Brain microvascular endothelial cell (primary cell): ENCODE measurements around the gene DEFB132.
"Not testable (repeated sequence)": the region's sequence is repeated elsewhere in the genome, so short reads cannot be mapped to it uniquely, and the experiment has no call there.

Experiments
- DNase-seq: peaks from one replicate; pipeline ENCODE4 v3.0.0-alpha.2; 2020
- H3K27ac ChIP-seq: fragments of 250-450 bp; sonication (Bioruptor Pico); 2 replicates; pipeline ENCODE4 v1.5.1; 2020; ENCODE audit warnings: mild to moderate bottlenecking, moderate library complexity
- H3K27me3 ChIP-seq: fragments of 250-450 bp; sonication (Bioruptor Pico); replicated peaks from 2 replicates; pipeline ENCODE4 v1.5.1; 2020; ENCODE audit warnings: mild to moderate bottlenecking
- H3K36me3 ChIP-seq: fragments of 250-450 bp; sonication (Bioruptor Pico); replicated peaks from 2 replicates; pipeline ENCODE4 v1.5.1; 2020; ENCODE audit warnings: mild to moderate bottlenecking
- H3K4me3 ChIP-seq: 2 replicates; pipeline ENCODE4 v1.5.1; 2011; ENCODE audit warnings: low read depth, mild to moderate bottlenecking, control low read depth, low read length, moderate library complexity
- in situ Hi-C: cut with HindIII; loops from 2 replicates; pipeline ENCODE4 v1.10.0; 2017; ENCODE audit warnings: low sequenced_read_pairs, low pct_ligation_motif_present
- TF ChIP-seq, protein P1 (sequence below): IDR thresholded peaks from 2 replicates; pipeline ENCODE4 v1.5.1; 2011; ENCODE audit warnings: low read depth, mild to moderate bottlenecking, moderate library complexity, low read length, control low read depth, inconsistent platforms; ENCODE audit errors: missing control alignments

Gene DEFB132

DNA sequence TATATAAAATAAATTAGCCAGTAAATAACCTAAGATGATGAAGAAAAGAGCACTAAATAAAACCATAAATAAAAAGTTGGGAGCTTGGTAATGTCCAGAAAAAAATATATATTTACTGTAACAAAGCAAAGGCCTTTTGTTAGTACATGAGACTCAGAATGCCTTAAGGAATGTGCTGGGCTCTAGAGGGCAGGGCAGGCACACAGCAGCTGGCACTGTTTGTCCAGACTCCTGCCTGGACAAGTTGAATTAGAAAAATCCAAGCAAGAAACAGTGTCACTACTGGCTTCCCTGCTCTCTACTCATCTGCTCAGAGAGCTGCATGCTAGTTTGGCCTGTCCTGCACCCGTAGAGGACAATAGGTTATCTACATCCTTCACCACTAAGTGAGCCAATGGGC is 21.6 kb upstream of the DEFB132 start:
- TF ChIP-seq, protein P1, sequence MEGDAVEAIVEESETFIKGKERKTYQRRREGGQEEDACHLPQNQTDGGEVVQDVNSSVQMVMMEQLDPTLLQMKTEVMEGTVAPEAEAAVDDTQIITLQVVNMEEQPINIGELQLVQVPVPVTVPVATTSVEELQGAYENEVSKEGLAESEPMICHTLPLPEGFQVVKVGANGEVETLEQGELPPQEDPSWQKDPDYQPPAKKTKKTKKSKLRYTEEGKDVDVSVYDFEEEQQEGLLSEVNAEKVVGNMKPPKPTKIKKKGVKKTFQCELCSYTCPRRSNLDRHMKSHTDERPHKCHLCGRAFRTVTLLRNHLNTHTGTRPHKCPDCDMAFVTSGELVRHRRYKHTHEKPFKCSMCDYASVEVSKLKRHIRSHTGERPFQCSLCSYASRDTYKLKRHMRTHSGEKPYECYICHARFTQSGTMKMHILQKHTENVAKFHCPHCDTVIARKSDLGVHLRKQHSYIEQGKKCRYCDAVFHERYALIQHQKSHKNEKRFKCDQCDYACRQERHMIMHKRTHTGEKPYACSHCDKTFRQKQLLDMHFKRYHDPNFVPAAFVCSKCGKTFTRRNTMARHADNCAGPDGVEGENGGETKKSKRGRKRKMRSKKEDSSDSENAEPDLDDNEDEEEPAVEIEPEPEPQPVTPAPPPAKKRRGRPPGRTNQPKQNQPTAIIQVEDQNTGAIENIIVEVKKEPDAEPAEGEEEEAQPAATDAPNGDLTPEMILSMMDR: peak; percentile 16
- Histone ChIP-seq H3K27me3 (no peaks in the 10 kb centered on the region), H3K27ac (no peak overlapping the region), H3K36me3 (no peaks in the 10 kb centered on the region), H3K4me3 (no peak overlapping the region)
- DNase-seq: no peak
- in situ Hi-C loops: no loop called here

DNA sequence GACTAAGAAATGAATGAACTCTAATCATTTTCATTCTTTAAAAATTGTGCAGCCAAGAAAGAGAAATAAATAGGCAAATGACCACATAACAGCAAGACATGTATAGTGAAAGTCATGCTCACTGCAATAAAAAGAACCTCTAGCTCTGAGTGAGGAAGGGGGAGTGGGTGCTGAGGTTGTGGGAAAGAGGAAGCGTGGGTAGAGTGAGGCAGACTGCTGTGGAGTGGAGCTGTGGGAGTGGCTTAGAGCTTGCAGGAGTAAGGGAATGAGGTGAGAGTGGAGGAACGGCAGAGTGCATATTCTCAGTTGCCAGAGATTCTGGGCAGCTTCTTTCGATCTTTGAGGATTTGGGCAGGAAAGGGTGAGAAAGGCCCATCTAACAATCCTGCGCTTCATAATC is 20.0 kb upstream of the DEFB132 start:
- Histone ChIP-seq H3K4me3 (no peak overlapping the region), H3K36me3 (no peaks in the 10 kb centered on the region), H3K27me3 (no peaks in the 10 kb centered on the region), H3K27ac (no peak overlapping the region)
- TF ChIP-seq, protein P1: no peak
- in situ Hi-C loops: no loop called here
- DNase-seq: no peak

DNA sequence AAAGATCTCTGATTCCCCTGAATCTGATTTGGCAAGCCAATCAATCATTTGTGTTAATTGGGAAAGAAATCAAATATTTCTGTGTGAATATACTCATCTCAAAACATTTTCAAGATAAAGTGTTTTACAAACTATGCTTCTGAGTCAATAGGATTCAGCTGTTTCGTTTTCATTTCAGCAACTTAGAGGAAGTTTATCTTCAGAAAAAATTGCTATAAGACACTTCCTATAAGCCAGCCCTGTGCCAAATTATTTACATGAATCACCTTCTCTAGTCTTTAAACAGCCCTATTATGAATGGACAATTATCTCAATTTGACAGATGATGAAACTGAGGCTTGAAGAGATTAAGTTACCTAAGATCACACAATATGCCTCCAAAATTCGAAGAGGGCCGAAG is 19.6 kb upstream of the DEFB132 start:
- TF ChIP-seq, protein P1: no peak
- no peaks in the 10 kb centered on the region for H3K27me3 ChIP-seq
- no peak overlapping the region for H3K27ac ChIP-seq
- DNase-seq: no peak
- H3K36me3 ChIP-seq: no peaks in the 10 kb centered on the region
- H3K4me3 ChIP-seq: no peak overlapping the region
- in situ Hi-C loops: no loop called here

DNA sequence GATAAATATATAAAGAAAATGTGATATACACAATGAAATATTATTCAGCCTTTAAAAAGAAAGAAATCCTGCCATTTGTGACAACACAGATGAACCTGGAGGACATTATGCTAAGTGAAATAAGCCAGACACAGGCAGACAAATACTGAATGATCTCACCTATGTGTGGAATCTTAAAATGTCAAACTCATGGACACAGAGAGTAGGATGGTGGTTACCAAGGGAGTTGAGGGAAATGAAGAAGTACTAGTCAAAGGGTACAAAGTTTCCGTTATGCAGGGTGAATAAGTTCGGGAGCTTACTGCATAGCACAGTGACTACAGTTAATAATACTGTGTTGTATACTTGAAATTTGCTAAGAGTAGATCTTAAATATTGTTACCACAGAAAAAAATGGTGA is 14.6 kb upstream of the DEFB132 start:
- H3K27ac ChIP-seq: no peak overlapping the region
- no peak for DNase-seq
- no peak overlapping the region for H3K4me3 ChIP-seq
- H3K36me3 ChIP-seq: no peaks in the 10 kb centered on the region
- TF ChIP-seq, protein P1: no peak
- H3K27me3 ChIP-seq: no peaks in the 10 kb centered on the region
- in situ Hi-C loops: no loop called here

DNA sequence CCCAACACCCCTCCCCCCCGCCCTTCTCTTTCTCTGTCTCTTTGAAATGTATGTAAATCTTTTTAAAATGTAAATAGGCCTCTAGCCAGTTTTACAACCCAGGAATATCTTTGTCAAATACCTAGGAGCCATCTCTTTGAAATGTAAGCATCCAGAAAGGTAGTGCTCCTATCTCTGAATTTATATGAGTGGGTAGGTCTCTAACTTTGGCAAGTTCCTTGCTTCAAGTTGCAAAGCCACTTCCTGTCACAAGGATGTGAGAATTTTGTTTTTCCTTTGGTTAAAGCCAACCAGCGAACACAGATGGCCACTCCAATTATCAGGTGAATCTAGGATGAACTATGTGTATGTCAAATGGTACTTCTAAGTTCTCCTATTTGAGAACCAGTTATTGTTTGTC is 6.2 kb upstream of the DEFB132 start:
- DNase-seq: no peak
- in situ Hi-C loops: no loop called here
- Histone ChIP-seq H3K27me3 (no peaks in the 10 kb centered on the region), H3K27ac (no peak overlapping the region), H3K36me3 (no peaks in the 10 kb centered on the region), H3K4me3 (no peak overlapping the region)
- TF ChIP-seq, protein P1: no peak

DNA sequence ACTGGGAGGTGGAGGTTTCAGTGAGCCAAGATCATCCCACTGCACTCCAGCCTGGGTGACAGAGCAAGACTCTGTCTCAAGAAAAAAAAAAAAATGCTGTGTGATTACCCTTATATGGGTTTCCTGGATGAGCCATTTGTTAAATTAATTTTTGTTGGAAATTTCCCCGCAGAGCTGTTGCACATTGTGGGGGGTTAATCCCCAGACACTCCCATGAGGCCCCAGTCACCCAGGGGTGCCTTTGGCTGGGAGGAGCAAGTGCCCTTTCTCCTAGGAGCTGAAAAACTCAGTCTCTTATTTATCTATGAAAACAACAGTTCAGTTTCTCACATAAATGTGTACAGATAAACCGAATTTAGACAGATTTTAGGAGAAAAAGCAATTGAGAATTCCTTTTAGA is 4.7 kb upstream of the DEFB132 start:
- TF ChIP-seq, protein P1: no peak
- Histone ChIP-seq H3K36me3 (no peaks in the 10 kb centered on the region), H3K27ac (no peak overlapping the region), H3K4me3 (no peak overlapping the region), H3K27me3 (no peaks in the 10 kb centered on the region)
- in situ Hi-C loops: no loop called here
- no peak for DNase-seq

DNA sequence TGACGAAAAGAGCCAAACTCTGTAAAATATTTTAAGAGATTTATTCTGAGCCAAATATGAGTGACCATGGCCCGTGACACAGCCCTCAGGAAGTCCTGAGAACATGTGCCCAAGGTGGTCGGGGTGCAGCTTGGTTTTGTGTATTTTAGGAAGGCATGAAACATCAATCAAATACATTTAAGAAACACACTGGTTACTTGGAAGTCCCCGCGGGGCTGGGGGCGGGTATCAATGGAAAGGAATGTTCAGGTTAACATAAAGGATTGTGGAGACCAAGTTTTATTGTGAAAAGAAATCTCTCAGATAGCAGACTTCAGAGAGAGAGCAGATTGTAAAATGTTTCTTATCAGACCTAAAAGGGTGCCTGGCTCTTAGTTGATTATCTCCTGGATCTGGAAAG is 4.1 kb upstream of the DEFB132 start:
- H3K27ac ChIP-seq, H3K4me3 ChIP-seq, DNase-seq, H3K27me3 ChIP-seq, in situ Hi-C loops, H3K36me3 ChIP-seq: not testable (repeated sequence)
